Measurements from ENCODE around the gene ITGA4. TPM values are rescaled to one million over a fixed set of nuclear protein-coding genes. Genes with fewer than 3 reads are reported as not detected.

Gene ITGA4
- total RNA-seq, 1 donor from 2014 or later, result 0.90 TPM

DNA sequence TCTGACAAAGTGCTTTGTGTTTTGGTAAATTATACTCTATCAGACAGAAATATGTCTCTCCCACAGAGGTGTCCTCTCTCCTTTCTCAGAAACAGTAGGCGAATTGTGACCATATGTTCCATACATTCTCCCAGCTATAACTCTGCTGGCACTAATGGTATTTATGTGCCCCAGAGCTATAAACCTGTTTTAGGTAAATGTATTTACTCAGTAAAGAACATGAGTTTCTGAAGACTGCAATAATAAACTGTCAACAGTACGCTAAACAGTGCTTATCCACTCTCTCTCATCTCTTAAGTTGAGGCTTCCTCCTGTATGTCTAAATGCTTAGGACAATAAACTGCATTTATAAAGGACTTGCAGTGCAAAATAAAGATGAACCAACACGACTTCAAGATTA is 58.5 kb downstream of the ITGA4 start:
- no peak for DNase-seq (ENCODE audit: low read depth in 2 of 2)

DNA sequence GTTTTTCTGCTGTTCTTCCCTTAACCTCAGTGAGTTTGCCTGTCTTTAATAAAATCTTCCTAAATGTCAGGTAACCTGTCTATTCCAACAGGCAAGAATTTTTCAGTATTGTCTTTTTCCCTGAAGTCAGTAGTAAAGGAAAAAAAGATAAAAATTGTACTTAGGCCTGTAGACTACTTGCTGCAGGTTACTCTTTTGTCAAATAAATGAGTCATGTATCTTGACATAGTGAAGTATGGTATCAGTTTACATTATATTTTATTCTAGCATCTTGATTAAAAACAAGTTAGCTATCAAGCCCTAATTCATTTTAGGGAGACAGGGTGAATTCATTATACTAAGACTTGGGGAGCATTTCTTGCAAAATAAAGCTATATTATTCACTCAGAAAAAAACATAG is 59.8 kb downstream of the ITGA4 start:
- DNase-seq (ENCODE audit: low read depth in 2 of 2), result no peak

DNA sequence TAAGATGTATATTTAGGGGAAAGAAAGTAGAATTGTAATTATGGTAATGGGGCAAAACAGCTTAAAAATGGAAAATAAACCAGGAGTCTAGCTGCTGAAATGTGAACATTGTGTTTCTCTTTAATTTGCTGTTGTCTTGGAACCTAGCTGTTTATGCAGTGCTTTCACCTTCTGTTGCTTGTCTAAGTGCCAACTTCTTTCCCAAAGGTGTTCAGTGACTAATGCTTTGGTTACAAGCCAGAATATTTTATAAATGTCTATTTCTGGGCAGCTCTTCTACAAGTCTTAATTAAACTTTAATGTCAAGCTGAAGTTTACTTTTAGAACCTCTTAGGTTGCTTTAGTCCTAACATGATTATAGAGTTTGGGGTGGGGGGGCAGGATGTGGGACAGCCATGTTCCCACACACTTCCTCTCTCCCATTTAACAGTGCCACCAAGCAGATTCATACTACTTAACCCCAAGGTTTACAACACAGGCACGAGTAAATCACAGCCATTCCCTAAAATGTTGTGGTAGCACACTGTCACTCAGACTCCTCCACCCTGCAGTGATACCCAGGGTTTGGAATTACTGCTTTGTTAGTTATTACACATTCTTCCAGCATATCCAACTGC is 60.6 kb downstream of the ITGA4 start:
- DNase-seq (ENCODE audit: low read depth in 2 of 2), result no peak

DNA sequence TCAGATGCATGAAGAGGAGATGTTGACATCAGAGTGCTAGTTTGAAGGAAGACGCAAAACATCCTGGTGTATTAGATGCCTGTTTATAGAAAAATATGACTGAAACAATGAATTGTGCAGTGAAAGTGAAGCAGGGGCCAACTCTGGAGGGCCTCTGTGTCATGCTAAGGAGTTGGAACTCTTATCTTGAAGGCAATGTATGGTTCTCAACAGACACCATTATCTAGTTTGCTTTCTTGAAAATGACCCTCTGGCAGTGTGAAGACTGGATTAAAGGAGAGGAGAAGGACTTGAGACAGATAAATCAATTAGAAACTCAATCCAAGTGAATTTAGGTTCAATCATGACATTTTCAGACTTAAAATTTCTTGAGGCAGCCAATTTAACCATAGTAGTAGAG is 63.1 kb downstream of the ITGA4 start:
- DNase-seq (ENCODE audit: low read depth in 2 of 2), result no peak

DNA sequence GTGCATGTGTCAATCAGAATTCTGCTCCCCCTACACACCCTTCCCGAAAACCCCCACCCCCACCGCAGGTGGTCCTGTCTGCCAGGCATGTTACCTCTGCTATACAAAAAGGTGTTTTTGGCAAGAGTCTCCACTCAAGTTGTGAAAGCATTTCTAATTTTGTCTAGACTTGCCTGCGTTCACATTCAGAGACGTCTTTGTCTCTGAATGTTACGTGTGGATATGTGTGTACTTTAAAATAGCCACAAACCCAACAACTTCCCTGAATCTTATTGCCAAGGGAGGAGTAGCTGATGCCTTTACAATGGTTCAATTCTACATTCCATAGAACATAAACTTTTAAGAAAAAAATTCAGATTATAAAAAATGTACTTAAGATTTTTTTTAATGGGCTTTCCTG is 66.6 kb downstream of the ITGA4 start:
- no peak for DNase-seq (ENCODE audit: low read depth in 2 of 2)

DNA sequence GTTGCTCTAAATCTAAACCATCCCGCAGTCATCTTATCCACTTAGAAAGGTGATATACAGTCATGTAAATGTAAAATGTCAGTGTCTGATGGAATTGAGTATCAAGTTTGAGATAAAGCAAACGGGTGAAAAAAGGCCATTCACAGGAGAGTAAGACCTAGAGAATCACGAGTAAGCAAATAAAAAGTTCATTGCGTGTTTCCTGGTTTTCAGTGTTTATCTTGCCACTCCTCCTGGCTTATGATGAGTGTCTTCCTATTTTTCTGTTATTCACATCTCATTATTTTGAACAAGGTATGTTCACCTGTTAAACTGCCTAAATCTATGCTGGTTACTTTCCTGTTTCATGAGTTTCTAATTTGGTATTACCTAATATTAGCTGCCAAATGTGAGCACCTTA is 68.8 kb downstream of the ITGA4 start:
- no peak for DNase-seq (ENCODE audit: low read depth in 2 of 2)

DNA sequence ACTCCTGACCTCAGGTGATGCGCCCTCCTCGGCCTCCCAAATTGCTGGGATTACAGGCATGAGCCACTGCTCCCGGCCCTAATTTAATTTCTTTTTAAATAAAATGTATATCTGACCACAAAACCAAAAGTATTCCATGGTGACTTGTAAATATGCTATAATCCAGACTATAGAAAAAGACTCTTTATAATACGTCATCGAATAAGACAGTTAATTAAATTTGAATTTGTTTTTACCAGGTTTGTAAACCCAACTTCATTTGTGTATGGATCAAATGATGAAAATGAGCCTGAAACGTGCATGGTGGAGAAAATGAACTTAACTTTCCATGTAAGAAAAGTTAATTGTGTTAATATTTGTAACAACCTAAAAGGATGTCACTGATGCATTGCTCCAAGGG is 69.9 kb downstream of the ITGA4 start:
- no peak for DNase-seq (ENCODE audit: low read depth in 2 of 2)

DNA sequence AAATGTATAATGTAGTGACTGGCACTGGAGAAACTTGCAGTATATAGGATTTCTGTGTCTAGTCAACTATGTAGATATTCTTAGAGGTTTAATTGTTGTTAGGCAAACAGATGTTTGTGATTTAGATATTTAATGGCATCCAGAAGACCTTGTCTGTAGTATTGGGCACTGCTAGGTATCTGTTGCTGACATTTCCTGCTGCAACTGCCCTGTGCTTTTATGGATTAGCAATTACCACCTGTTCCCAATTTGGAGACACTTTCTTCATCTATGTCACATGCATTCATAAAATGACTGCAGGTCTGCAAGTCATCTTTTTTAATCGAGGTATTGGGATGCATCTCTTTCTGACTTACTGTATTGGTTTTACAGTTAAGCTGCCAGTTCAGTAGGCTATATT is 71.3 kb downstream of the ITGA4 start:
- no peak for DNase-seq (ENCODE audit: low read depth in 2 of 2)

DNA sequence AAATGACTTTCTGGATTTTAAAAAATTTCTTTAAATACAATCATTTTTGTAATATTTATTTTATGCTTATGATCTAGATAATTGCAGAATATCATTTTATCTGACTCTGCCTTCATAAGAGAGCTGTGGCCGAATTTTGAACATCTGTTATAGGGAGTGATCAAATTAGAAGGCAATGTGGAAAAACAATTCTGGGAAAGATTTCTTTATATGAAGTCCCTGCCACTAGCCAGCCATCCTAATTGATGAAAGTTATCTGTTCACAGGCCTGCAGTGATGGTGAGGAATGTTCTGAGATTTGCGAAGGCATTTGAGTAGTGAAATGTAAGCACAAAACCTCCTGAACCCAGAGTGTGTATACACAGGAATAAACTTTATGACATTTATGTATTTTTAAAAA is 79.5 kb downstream of the ITGA4 start:
- DNase-seq (ENCODE audit: low read depth in 2 of 2), result no peak

DNA sequence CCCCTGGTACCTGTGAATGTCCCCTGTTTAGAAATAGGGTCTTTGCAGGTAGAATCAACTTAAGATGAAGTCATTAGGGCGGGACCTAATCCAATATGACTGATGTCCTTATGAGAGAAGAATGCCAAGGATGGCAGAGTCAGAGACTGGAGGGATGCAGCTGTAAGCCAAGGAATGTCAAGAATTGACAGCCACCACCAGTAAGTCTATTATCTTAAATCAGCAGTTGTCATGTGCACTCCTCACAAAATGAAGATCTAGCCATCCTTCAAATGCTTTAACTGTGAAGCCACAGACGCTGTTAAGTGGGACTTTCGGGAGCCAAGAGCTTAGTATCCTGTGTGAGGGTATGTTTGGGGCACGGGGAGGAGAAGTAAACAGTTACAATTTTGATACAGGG is 83.2 kb downstream of the ITGA4 start:
- DNase-seq (ENCODE audit: low read depth in 2 of 2), result no peak

DNA sequence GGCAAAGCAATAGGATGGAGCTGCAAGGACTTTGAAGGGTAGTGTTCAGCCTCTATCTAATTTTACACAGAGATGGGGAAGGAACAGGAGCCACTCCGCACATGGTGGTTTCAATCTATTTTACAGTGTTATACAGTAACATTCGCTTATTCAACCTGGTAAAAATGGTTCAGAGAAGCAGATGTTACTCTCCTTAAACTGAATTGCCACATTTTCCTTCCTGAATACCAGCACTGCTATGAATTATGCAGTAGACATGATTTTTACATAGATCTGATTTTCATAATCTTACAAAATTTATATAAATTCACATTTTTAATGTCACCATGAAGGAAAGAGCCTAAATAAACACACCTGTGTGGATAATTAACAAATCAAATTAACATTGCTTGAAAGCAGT is 85.0 kb downstream of the ITGA4 start:
- DNase-seq (ENCODE audit: low read depth in 2 of 2), result no peak

DNA sequence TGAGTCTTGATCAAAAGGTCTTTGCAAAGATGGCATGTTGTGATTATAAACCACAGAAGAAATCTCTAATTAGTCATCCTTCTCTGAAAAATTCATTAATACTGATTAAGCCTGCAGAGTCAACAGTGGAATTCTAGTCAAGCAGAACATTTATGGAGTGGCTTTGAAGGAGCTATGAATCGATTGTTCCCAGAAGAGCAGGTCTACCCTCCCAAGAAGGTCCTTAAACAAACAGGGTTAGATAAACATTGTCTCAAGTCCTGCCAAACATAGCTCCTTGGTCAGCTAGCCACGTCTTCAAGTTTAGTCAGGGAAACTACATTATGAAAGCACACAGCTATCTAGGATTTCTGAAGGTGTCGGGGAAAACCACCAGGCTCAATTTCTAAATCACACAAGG is 88.9 kb downstream of the ITGA4 start:
- DNase-seq (ENCODE audit: low read depth in 2 of 2), result no peak

DNA sequence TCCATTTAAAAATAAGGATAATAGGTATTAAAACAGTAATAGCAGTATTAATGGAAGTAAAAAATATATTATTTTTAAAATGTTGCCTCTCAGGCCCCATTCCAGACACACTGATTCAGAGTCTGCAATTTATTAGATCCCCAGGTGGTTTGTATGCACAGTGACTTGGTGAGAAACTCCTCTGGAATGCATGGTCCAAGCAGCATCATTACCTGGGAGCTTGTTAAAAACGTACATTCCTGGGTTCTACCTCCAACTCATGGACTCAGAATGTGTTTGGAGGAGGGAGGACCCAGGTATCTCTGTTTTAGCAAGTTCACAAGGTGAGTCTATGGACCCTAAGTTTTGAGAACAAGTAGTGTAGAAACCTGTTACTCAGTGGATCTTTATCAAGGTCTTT is 95.6 kb downstream of the ITGA4 start:
- no peak for DNase-seq (ENCODE audit: low read depth in 2 of 2)

DNA sequence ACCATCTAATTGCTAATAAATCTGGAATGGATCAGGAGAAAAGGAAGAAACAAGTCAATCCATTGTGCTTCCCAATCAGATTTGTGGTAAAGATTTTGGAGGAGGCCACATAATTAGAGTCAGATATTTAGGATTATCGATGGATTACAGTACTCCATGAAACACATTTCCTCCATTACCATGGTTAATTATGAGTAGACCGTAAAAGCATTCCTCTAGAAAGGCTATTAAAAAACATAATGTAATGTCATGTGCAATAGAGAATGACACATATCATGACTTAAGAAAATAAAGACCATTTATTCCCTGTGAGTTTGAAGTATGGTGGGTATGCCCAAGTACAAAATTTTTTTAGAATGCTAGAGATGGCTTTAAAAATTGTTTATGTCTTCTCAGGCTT is 96.1 kb downstream of the ITGA4 start:
- DNase-seq (ENCODE audit: low read depth in 2 of 2), result no peak

DNA sequence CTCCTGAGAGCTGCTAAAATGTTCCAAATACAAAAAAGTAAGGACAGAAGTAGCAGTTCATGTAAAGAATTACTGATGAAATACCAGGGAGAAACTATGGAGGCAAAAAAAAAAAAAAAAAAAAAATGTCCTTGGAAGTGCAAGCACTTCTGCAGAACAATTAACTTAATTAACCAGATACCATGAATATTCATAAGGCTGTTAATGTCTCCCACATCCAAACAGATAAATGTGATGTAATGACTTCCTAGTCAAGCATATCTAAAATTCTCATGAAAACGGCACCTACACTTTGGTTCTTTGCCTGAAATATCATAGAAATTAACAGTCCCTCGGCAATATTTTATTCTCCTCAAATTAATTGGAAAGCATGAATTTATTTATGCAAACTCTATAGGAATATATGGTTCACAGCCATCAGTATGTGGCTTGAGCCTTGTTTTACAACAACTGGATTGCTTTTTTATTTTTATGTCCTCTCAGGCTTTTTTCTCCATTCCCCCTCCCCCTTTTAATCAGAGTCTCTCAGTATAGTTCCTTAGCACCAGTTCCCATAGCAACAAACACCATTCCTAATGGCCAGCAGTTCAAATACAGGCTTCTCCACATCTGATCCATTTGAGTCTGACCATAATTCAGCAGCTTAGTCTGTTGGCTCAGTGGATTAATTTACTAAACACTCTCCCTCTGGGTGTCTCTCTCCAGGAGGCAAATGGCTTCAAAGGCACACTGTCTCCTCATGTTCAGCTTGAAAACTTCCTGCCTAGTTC is 97.1 kb downstream of the ITGA4 start:
- DNase-seq (ENCODE audit: low read depth in 2 of 2), result no peak

DNA sequence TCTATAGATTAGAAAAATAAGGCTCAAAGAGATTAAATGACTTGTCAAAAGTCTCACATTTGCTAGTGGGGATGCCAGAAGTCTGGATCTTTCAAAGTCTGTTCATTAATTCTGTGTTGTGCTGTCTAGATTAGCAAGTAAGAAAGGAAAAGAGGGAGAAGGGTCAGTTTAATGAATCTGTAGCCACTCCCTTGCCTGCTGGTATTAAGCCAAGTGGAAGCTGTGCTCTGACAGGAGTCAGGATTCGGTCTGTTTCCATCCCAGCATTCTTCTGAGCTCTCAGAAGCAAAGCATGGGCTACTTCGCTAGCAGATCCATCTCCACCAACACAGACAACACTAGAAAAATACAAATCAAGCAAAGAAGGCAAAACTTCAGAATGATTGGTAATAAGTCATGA is 101.2 kb downstream of the ITGA4 start:
- no peak for DNase-seq (ENCODE audit: low read depth in 2 of 2)

DNA sequence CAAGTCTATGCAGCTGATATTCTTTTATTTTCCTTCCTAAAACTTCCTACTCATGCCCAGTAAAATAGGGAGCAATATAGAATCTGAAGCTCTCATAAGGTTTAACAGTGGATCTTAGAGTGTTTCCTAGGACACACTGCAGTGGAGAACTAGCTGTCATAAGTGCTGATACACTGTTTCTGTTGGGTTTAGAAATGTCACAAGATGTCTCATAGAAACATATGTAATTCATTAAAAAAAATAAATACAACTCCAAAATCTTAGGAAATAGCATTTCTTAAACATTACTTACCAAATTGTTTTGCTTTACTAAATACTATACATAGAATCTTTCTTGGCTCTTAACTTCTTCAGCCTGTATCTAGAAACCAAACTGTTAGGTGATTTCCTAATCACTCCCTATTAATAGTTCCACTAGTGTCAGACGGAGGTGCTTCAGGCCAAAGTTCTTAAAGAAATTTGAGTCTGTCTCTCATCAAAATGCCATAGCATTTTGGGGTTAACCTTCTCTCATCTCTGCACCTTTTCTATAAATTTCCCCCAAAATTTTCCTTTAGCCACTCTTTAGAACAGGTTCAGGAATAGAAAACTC is 106.0 kb downstream of the ITGA4 start:
- no peak for DNase-seq (ENCODE audit: low read depth in 2 of 2)

DNA sequence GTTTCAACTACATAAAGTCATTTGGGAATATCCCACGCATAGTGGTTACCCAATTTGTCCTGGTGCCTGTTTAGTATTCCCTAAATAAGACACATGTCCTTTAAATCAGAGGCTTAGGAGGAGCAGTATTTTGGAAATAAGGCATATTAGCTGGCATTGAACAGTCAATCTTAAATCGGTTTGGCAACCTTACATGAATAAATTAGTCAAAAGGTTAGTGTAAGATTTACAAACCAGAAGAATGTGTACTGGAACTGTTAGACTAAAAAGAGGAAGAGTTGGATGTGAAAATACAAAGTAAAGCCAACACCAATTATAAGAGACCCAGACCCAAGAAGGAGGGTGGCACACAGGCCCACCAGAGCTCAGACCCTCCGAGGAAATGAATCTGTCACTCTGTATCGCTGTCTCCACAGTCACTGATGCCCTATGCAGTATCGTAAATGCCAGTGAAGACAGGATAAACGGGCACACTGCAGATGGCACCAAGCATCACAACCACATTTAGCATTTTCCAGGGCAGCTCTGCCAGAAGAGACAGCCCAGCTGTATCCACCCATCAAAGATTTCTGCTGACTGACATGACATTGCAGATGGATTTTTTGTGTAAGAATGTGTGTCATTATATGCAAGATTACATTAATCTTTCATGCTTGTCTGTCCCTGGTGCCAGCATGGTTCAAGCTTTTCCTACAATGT is 109.3 kb downstream of the ITGA4 start:
- DNase-seq (ENCODE audit: low read depth in 2 of 2), result no peak

DNA sequence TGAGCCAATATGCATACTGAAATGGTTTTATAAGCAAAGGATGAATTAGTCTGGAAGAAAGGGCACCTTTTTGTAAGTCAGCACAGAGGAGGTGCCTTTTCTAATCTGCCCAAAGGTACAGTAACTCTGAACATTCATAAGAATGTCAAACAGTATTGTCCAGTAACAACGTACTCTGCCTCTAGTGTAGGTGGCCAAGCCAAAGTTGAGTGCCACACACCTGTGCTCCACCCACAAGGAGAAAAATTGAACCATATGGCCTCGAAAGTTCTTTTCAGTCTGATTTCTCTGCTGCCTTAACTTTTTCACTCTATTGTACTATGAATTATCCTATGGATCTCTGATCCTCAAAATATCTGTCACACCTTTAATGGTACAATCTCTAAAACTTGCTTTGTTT is 112.9 kb downstream of the ITGA4 start:
- no peak for DNase-seq (ENCODE audit: low read depth in 2 of 2)

DNA sequence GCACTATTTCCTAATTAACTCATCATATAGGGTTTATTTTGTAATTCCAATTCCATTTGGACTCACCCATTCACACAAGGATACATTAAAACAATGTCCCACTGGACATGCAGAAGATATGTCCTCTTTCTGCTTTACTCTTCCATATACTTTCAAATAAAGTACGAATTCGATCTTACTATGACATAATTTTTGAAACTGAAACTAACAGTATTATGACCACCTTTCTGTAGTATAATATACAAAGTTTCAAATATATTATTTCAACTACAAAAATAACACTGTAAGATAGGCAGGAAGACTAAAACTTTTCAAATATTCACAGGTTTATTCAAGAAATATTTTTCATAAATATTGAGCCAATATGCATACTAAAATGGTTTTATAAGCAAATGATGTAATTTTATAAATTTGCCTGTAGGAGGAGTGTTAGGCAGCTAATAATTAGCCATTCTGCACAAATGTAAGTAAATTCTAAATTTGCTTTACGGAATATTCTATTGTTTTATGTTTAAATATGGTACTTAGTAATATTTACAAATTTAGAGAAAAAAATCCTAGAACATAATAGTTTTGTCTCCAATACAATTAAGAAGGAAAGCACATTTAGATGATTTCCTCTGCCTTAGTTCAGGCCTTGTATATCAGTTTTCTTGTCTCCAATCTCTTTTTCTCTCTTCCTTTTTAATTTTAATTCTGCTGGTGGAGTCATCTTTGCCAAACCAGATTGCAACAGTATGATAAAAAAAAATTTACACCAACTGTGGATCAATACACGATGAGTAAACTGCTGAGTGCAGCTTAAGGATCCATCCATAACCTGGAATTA is 113.9 kb downstream of the ITGA4 start:
- peak in 1 of 2 donors; percentile 12 for DNase-seq (ENCODE audit: low read depth in 2 of 2)

DNA sequence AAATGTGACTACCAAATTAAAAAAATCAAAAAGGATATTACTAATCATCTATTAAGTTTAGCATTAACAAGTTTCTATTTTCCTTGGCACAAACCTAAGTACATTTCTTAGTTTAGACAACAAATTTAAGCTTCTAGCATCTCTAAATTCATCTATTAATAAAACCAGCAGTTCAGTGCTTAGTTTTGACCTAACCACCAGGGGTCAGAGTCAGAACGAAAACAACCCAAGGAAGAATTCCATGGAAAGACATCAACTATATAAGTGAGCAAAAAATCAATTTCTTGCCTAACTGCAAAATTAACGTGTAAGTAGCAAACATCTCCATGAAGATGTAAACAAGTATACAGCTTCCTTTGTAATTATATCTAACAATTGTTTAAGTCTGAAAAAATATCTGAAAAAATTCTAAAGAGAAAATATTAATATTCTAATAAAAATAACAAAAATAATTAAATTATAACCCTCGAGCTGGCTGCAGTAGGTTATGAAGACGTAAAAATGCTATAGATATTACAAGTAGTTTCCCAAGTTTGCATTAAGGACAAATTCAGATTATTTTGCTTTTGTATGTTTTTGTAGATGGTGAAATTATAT is 116.1 kb downstream of the ITGA4 start:
- peak; percentile 21 to 49 for DNase-seq (ENCODE audit: low read depth in 2 of 2)
